SK-N-SH (cell line): Measurements from ENCODE around the gene RELB. TPM values are rescaled to one million over a fixed set of nuclear protein-coding genes. Genes with fewer than 3 reads are reported as not detected.

Experiments
- CTCF ChIA-PET: fragments of 300-600, 350-600 bp; formaldehyde crosslinking; extraction: SDS; loops from one replicate; lab custom pipeline; 2021; lab: Yijun Ruan, JAX
- POLR2A ChIA-PET: fragments of 350-600 bp; sonication (Branson Sonifier 250); formaldehyde crosslinking; extraction: SDS; loops from one replicate; lab custom pipeline; 2020; ENCODE audit warnings: antibody characterized with exemption, inconsistent platforms; lab: Yijun Ruan, JAX
- DNase-seq: peaks from one replicate; pipeline ENCODE4 v3.0.0; 2012
- H2AFZ ChIP-seq: fragments of 200-600 bp; sonication (generic); 2 replicates; pipeline ENCODE4 v1.8.1; 2016; ENCODE audit warnings: antibody characterized with exemption, mild to moderate bottlenecking, low read depth
- H3F3A ChIP-seq: fragments of 200-600 bp; sonication (generic); replicated peaks from 2 replicates; pipeline ENCODE3; 2016; ENCODE audit warnings: antibody characterized with exemption, mild to moderate bottlenecking; ENCODE audit not compliant: insufficient read depth
- H3K27ac ChIP-seq, 2 experiments: fragments of 200-500 bp in 1 of 2; fragments of 200-600 bp in 1 of 2; sonication (Bioruptor generic) in 1 of 2; sonication (generic), shearing (Covaris generic) in 1 of 2; 2 replicates each; pipeline versions ENCODE4 v1.5.1 to v1.6.1; 2014 to 2016; ENCODE audit warnings: low read depth in 2 of 2, inconsistent platforms in 1 of 2, low read length in 1 of 2, mild to moderate bottlenecking in 1 of 2, mixed read lengths in 1 of 2
- H3K27me3 ChIP-seq: fragments of 200-600 bp; sonication (generic), shearing (Covaris generic); 2 replicates; pipeline ENCODE4 v1.6.1; 2016; ENCODE audit warnings: mixed run types; ENCODE audit not compliant: insufficient read depth
- H3K36me3 ChIP-seq, 2 experiments: fragments of 200-500 bp in 1 of 2; fragments of 200-600 bp in 1 of 2; sonication (Bioruptor generic) in 1 of 2; sonication (generic) in 1 of 2; replicated peaks in 1 of 2; 2 replicates each; pipeline versions ENCODE3 to v1.5.1; 2014 to 2016; ENCODE audit warnings: low read length in 1 of 2, mild to moderate bottlenecking in 1 of 2; ENCODE audit not compliant: insufficient read depth in 2 of 2, control insufficient read depth in 1 of 2
- H3K4me1 ChIP-seq, 2 experiments: fragments of 200-500 bp in 1 of 2; fragments of 200-600 bp in 1 of 2; sonication (Bioruptor generic) in 1 of 2; sonication (generic), shearing (Covaris generic) in 1 of 2; 2 replicates each; pipeline versions ENCODE4 v1.5.1 to v1.6.1; 2014 to 2016; ENCODE audit warnings: low read depth in 1 of 2, low read length in 1 of 2, mixed run types in 1 of 2; ENCODE audit not compliant: insufficient read depth in 2 of 2, control insufficient read depth in 1 of 2
- H3K4me2 ChIP-seq: fragments of 200-600 bp; sonication (generic), shearing (Covaris generic); 2 replicates; pipeline ENCODE4 v1.6.1; 2017; ENCODE audit warnings: mixed run types
- H3K4me3 ChIP-seq, 2 experiments: fragments of 200-500 bp in 1 of 2; fragments of 200-600 bp in 1 of 2; sonication (Bioruptor generic) in 1 of 2; sonication (generic), shearing (Covaris generic) in 1 of 2; 2 replicates each; pipeline versions ENCODE4 v1.5.1 to v1.8.1; 2014 to 2016; ENCODE audit warnings: low read depth in 2 of 2, inconsistent platforms in 1 of 2, low read length in 1 of 2, mild to moderate bottlenecking in 1 of 2, mixed read lengths in 1 of 2, moderate library complexity in 1 of 2
- H3K79me2 ChIP-seq: fragments of 200-600 bp; sonication (generic); 2 replicates; pipeline ENCODE4 v1.8.1; 2017; ENCODE audit warnings: mild to moderate bottlenecking; ENCODE audit not compliant: insufficient read depth
- H3K9ac ChIP-seq: fragments of 200-600 bp; sonication (generic); 2 replicates; pipeline ENCODE4 v1.6.1; 2017; ENCODE audit warnings: mixed run types
- H3K9me2 ChIP-seq: fragments of 200-600 bp; sonication (generic); 2 replicates; pipeline ENCODE4 v1.6.1; 2017; ENCODE audit warnings: mixed run types
- H3K9me3 ChIP-seq: fragments of 200-600 bp; sonication (generic); 2 replicates; pipeline ENCODE4 v1.6.1; 2017; ENCODE audit warnings: mixed run types, mild to moderate bottlenecking, moderate library complexity
- H4K20me1 ChIP-seq: fragments of 200-600 bp; sonication (generic); 2 replicates; pipeline ENCODE4 v1.6.1; 2017; ENCODE audit warnings: mild to moderate bottlenecking, mixed run types; ENCODE audit not compliant: insufficient read depth
- CHD2 ChIP-seq: fragments of 150-350 bp; IDR thresholded peaks from 2 replicates; pipeline ENCODE4 v1.6.1; 2018; ENCODE audit warnings: low read length; ENCODE audit not compliant: partially characterized antibody
- EP300 ChIP-seq, 2 experiments: IDR thresholded peaks; 2 replicates each; pipeline versions ENCODE4 v1.4.0 to v1.6.1; 2012; ENCODE audit warnings: borderline replicate concordance in 1 of 2, low read depth in 1 of 2, low read length in 1 of 2
- GATA2 ChIP-seq: sonication (generic); formaldehyde crosslinking; IDR thresholded peaks from 2 replicates; pipeline ENCODE4 v1.5.0; 2020; ENCODE audit warnings: mild to moderate bottlenecking, missing genetic modification reagents
- JUND ChIP-seq: IDR thresholded peaks from 2 replicates; pipeline ENCODE4 v1.4.0; 2012
- RAD21 ChIP-seq: IDR thresholded peaks from 2 replicates; pipeline ENCODE4 v1.6.1; 2012; ENCODE audit warnings: mild to moderate bottlenecking, low read length
- RCOR1 ChIP-seq: fragments of 150-350 bp; IDR thresholded peaks from 2 replicates; pipeline ENCODE4 v1.6.1; 2017; ENCODE audit warnings: antibody characterized with exemption, low read length
- RXRA ChIP-seq: IDR thresholded peaks from 2 replicates; pipeline ENCODE4 v1.4.0; 2012; ENCODE audit warnings: low read depth, mild to moderate bottlenecking, borderline replicate concordance
- SMC3 ChIP-seq: IDR thresholded peaks from 2 replicates; pipeline ENCODE4 v1.6.1; 2012; ENCODE audit warnings: low read depth, low read length, improper control_type of control experiment
- TAF1 ChIP-seq: IDR thresholded peaks from 2 replicates; pipeline ENCODE4 v1.6.1; 2012; ENCODE audit warnings: low read depth, mild to moderate bottlenecking, low read length, moderate library complexity, borderline replicate concordance
- TCF12 ChIP-seq: IDR thresholded peaks from 2 replicates; pipeline ENCODE4 v1.4.0; 2012
- WGBS: methylation state at CpG from one replicate; pipeline ENCODE4 v1.1.6; 2017; ENCODE audit warnings: low lambda C conversion rate; 5-methylcytosine and 5-hydroxymethylcytosine counted together
- polyA plus RNA-seq, 3 experiments: library from polyadenylated mRNA; depleted of rRNA; stranded (reverse); fragments of >200 nt; gene quantifications; 2 replicates each; pipeline ENCODE4 v1.2.3, GENCODE V29; 2012
- TF ChIP-seq, protein P1 (sequence below): fragments of 150-350 bp; IDR thresholded peaks from 2 replicates; pipeline ENCODE4 v1.6.1; 2017; ENCODE audit warnings: antibody characterized with exemption, low read length, low read depth, borderline replicate concordance
- TF ChIP-seq, protein P2 (sequence below): IDR thresholded peaks from 2 replicates; pipeline ENCODE4 v1.4.0; 2012; ENCODE audit warnings: low read depth
- TF ChIP-seq, protein P3 (sequence below): IDR thresholded peaks from 2 replicates; pipeline ENCODE4; 2012
- TF ChIP-seq, protein P4 (sequence below): IDR thresholded peaks from 2 replicates; pipeline ENCODE4 v1.6.1; 2012; ENCODE audit warnings: mild to moderate bottlenecking, low read depth, low read length, moderate library complexity
- TF ChIP-seq, protein P5 (sequence below): IDR thresholded peaks from 2 replicates; pipeline ENCODE4 v1.4.0; 2012; ENCODE audit warnings: low read depth, borderline replicate concordance
- TF ChIP-seq, protein P6 (sequence below): IDR thresholded peaks from 2 replicates; pipeline ENCODE4 v1.4.0; 2012; ENCODE audit warnings: low read depth, borderline replicate concordance
- TF ChIP-seq, protein P7 (sequence below): fragments of 150-350 bp; IDR thresholded peaks from 2 replicates; pipeline ENCODE4 v1.6.1; 2016; ENCODE audit warnings: mild to moderate bottlenecking, low read depth, low read length

RELB gene
- polyA plus RNA-seq, 1 of the 3 experiments (the other 2 are of a cell fraction), result 12.6 TPM

DNA sequence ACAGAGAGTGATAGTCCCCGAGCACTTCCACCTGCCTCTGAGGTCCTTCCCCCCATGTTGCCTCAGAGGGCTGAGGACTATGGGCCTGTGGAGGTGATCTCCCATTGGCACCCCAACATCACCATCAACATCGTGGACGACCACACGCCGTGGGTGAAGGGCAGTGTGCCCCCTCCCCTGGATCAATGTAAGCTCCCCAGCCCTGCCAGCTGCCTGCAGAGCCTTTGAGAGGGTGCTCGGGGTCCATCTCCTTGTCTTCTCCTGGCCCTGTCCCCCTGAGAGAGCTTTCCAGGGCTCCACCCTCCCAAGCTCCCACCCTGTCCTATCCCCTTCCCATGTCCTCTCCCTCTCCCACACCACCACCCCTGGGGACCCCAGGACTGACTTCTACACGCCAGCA is 14.9 kb upstream of the RELB start:
- H3F3A ChIP-seq, result no peaks in the 10 kb centered on the region
- H3K36me3 ChIP-seq, result peaks cover 3 to 38% of the 10 kb centered on the region in 2 experiments
- no peak overlapping the region for H3K9ac ChIP-seq
- CTCF ChIA-PET, result no interaction called here
- POLR2A ChIA-PET, result no interaction called here
- H3K4me1 ChIP-seq, result no peaks in the 10 kb centered on the region
- no peak overlapping the region for H2AFZ ChIP-seq
- no peak overlapping the region for H3K4me3 ChIP-seq
- 100% methylated on average over 3 of the region's 7 CpGs for WGBS
- H4K20me1 ChIP-seq, result no peaks in the 10 kb centered on the region
- DNase-seq, result no peak
- TF ChIP-seq, protein P1, sequence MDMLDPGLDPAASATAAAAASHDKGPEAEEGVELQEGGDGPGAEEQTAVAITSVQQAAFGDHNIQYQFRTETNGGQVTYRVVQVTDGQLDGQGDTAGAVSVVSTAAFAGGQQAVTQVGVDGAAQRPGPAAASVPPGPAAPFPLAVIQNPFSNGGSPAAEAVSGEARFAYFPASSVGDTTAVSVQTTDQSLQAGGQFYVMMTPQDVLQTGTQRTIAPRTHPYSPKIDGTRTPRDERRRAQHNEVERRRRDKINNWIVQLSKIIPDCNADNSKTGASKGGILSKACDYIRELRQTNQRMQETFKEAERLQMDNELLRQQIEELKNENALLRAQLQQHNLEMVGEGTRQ, result no peak
- TF ChIP-seq, protein P2, sequence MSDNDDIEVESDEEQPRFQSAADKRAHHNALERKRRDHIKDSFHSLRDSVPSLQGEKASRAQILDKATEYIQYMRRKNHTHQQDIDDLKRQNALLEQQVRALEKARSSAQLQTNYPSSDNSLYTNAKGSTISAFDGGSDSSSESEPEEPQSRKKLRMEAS, result no peak
- TF ChIP-seq TCF12, result no peak
- no peak for TF ChIP-seq EP300 (IDR thresholded peaks at IDR 0.05; ENCODE audit: borderline replicate concordance in 1 of 2, low read depth in 1 of 2, low read length in 1 of 2)
- no peak for TF ChIP-seq GATA2 (CRISPR knock-in tag)
- TF ChIP-seq TAF1, result no peak
- TF ChIP-seq, protein P3, sequence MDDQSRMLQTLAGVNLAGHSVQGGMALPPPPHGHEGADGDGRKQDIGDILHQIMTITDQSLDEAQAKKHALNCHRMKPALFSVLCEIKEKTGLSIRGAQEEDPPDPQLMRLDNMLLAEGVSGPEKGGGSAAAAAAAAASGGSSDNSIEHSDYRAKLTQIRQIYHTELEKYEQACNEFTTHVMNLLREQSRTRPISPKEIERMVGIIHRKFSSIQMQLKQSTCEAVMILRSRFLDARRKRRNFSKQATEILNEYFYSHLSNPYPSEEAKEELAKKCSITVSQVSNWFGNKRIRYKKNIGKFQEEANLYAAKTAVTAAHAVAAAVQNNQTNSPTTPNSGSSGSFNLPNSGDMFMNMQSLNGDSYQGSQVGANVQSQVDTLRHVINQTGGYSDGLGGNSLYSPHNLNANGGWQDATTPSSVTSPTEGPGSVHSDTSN, result no peak
- TF ChIP-seq, protein P4, sequence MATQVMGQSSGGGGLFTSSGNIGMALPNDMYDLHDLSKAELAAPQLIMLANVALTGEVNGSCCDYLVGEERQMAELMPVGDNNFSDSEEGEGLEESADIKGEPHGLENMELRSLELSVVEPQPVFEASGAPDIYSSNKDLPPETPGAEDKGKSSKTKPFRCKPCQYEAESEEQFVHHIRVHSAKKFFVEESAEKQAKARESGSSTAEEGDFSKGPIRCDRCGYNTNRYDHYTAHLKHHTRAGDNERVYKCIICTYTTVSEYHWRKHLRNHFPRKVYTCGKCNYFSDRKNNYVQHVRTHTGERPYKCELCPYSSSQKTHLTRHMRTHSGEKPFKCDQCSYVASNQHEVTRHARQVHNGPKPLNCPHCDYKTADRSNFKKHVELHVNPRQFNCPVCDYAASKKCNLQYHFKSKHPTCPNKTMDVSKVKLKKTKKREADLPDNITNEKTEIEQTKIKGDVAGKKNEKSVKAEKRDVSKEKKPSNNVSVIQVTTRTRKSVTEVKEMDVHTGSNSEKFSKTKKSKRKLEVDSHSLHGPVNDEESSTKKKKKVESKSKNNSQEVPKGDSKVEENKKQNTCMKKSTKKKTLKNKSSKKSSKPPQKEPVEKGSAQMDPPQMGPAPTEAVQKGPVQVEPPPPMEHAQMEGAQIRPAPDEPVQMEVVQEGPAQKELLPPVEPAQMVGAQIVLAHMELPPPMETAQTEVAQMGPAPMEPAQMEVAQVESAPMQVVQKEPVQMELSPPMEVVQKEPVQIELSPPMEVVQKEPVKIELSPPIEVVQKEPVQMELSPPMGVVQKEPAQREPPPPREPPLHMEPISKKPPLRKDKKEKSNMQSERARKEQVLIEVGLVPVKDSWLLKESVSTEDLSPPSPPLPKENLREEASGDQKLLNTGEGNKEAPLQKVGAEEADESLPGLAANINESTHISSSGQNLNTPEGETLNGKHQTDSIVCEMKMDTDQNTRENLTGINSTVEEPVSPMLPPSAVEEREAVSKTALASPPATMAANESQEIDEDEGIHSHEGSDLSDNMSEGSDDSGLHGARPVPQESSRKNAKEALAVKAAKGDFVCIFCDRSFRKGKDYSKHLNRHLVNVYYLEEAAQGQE, result no peak
- TF ChIP-seq, protein P5, sequence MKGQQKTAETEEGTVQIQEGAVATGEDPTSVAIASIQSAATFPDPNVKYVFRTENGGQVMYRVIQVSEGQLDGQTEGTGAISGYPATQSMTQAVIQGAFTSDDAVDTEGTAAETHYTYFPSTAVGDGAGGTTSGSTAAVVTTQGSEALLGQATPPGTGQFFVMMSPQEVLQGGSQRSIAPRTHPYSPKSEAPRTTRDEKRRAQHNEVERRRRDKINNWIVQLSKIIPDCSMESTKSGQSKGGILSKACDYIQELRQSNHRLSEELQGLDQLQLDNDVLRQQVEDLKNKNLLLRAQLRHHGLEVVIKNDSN, result no peak
- no peak for TF ChIP-seq RXRA
- TF ChIP-seq, protein P6, sequence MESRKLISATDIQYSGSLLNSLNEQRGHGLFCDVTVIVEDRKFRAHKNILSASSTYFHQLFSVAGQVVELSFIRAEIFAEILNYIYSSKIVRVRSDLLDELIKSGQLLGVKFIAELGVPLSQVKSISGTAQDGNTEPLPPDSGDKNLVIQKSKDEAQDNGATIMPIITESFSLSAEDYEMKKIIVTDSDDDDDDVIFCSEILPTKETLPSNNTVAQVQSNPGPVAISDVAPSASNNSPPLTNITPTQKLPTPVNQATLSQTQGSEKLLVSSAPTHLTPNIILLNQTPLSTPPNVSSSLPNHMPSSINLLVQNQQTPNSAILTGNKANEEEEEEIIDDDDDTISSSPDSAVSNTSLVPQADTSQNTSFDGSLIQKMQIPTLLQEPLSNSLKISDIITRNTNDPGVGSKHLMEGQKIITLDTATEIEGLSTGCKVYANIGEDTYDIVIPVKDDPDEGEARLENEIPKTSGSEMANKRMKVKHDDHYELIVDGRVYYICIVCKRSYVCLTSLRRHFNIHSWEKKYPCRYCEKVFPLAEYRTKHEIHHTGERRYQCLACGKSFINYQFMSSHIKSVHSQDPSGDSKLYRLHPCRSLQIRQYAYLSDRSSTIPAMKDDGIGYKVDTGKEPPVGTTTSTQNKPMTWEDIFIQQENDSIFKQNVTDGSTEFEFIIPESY, result no peak
- TF ChIP-seq, protein P7, sequence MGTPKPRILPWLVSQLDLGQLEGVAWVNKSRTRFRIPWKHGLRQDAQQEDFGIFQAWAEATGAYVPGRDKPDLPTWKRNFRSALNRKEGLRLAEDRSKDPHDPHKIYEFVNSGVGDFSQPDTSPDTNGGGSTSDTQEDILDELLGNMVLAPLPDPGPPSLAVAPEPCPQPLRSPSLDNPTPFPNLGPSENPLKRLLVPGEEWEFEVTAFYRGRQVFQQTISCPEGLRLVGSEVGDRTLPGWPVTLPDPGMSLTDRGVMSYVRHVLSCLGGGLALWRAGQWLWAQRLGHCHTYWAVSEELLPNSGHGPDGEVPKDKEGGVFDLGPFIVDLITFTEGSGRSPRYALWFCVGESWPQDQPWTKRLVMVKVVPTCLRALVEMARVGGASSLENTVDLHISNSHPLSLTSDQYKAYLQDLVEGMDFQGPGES, result no peak
- TF ChIP-seq CHD2, result no peak
- TF ChIP-seq JUND, result no peak
- no peak for TF ChIP-seq SMC3
- no peak for TF ChIP-seq RCOR1
- no peak for TF ChIP-seq RAD21
- TF ChIP-seq, all 33 proteins: peak for 0
- Histone ChIP-seq H3K27me3 (no peaks in the 10 kb centered on the region), H3K9me2 (no peaks in the 10 kb centered on the region), H3K27ac (no peak overlapping the region), H3K79me2 (no peaks in the 10 kb centered on the region), H3K4me2 (no peak overlapping the region), H3K9me3 (no peaks in the 10 kb centered on the region)
